GM12878 (cell line): ENCODE data around the gene CREB5. TPM values are rescaled to one million over a fixed set of nuclear protein-coding genes. Genes with fewer than 3 reads are reported as not detected.

Experiments used
- ATAC-seq: fragments of 200-7000 bp; cut with Tn5 transposase; 3 replicates; pipeline ENCODE4 v1.9.1; 2020; ENCODE audit warnings: mild to moderate bottlenecking, moderate library complexity
- BruUV-seq: library from RNA; stranded (reverse); fragments of 400-500 nt; replicated peaks from 2 replicates; lab custom pipeline; 2021; lab: Mats Ljungman, UMichigan
- CTCF ChIA-PET: fragments of 300-600 bp; sonication (Branson Sonifier 250); formaldehyde crosslinking; extraction: SDS; loops from one replicate; lab custom pipeline; 2021; ENCODE audit warnings: inconsistent platforms; lab: Yijun Ruan, JAX
- POLR2A ChIA-PET: fragments of 350-600 bp; formaldehyde crosslinking; extraction: SDS; loops from one replicate; lab custom pipeline; 2021; ENCODE audit warnings: inconsistent platforms; lab: Charles Lee
- RAD21 ChIA-PET: fragments of 300-600 bp; sonication (Branson Sonifier 250); formaldehyde crosslinking; loops from one replicate; lab custom pipeline; 2023; ENCODE audit warnings: antibody characterized with exemption; ENCODE audit not compliant: unreplicated experiment; lab: Charles Lee
- SMC1A ChIA-PET: fragments of 300-600 bp; sonication (Branson Sonifier 250); formaldehyde crosslinking; loops from one replicate; lab custom pipeline; 2023; ENCODE audit not compliant: unreplicated experiment, uncharacterized antibody; lab: Charles Lee
- DNase-seq: peaks from one replicate; pipeline ENCODE4 v3.0.0-alpha.2; 2011; ENCODE audit warnings: low read depth, low spot score
- FAIRE-seq: peaks from 3 replicates; lab custom pipeline; 2011; peaks lifted over from hg19 to GRCh38; lab: Jason Lieb, UNC
- H2AFZ ChIP-seq: 2 replicates; pipeline ENCODE4 v1.6.0; 2011; ENCODE audit warnings: low read depth, low read length, control low read depth; ENCODE audit not compliant: control insufficient read depth
- H3K27ac ChIP-seq: 2 replicates; pipeline ENCODE4 v1.5.1; 2011; ENCODE audit warnings: control low read depth; ENCODE audit not compliant: control insufficient read depth, insufficient read depth
- H3K27me3 ChIP-seq, 2 experiments: replicated peaks in 1 of 2; 2 replicates each; pipeline versions ENCODE4 v1.6.0 to v1.6.1; 2011; ENCODE audit warnings: low read length in 1 of 2; ENCODE audit not compliant: control insufficient read depth in 2 of 2, insufficient read depth in 2 of 2
- H3K36me3 ChIP-seq, 2 experiments: 2 replicates each; pipeline ENCODE4 v1.5.1; 2011; ENCODE audit warnings: low read length in 1 of 2; ENCODE audit not compliant: control insufficient read depth in 2 of 2, insufficient read depth in 2 of 2
- H3K4me1 ChIP-seq: 2 replicates; pipeline ENCODE4 v1.6.1; 2011; ENCODE audit warnings: mild to moderate bottlenecking, low read length, moderate library complexity, mixed read lengths; ENCODE audit not compliant: control insufficient read depth, insufficient read depth
- H3K4me2 ChIP-seq: 2 replicates; pipeline ENCODE4 v1.6.0; 2011; ENCODE audit warnings: control low read depth; ENCODE audit not compliant: control insufficient read depth, insufficient read depth
- H3K4me3 ChIP-seq: fragments of 200-600 bp; sonication (generic); 2 replicates; pipeline ENCODE4 v1.5.1; 2016
- H3K79me2 ChIP-seq: 2 replicates; pipeline ENCODE4 v1.6.0; 2011; ENCODE audit warnings: low read length; ENCODE audit not compliant: control insufficient read depth, insufficient read depth
- H3K9ac ChIP-seq: 2 replicates; pipeline ENCODE4 v1.8.0; 2011; ENCODE audit warnings: low read length, control low read depth, mixed read lengths; ENCODE audit not compliant: control insufficient read depth, insufficient read depth
- H3K9me3 ChIP-seq: replicated peaks from 3 replicates; pipeline ENCODE4 v1.5.1; 2011; ENCODE audit warnings: mild to moderate bottlenecking, low read length; ENCODE audit not compliant: control insufficient read depth, insufficient read depth
- H4K20me1 ChIP-seq: 2 replicates; pipeline ENCODE4 v1.6.0; 2011; ENCODE audit not compliant: control insufficient read depth, insufficient read depth
- HDAC6 ChIP-seq: fragments of 200-600 bp; sonication (generic); IDR thresholded peaks from one replicate; pipeline ENCODE4 v1.8.0; 2017; ENCODE audit warnings: antibody characterized with exemption; ENCODE audit not compliant: unreplicated experiment
- MLLT1 ChIP-seq: fragments of 450-650 bp; IDR thresholded peaks from 2 replicates; pipeline ENCODE4 v1.6.1; 2016; ENCODE audit warnings: mild to moderate bottlenecking
- NBN ChIP-seq: fragments of 450-650 bp; IDR thresholded peaks from 2 replicates; pipeline ENCODE4 v1.6.1; 2016
- SRF ChIP-seq, 2 experiments: IDR thresholded peaks; 2 replicates each; pipeline ENCODE4 v1.6.1; 2011; ENCODE audit warnings: low read depth in 2 of 2, low read length in 2 of 2, mild to moderate bottlenecking in 1 of 2, moderate library complexity in 1 of 2
- WGBS: methylation state at CpG from one replicate; pipeline ENCODE4 v1.1.6; 2016; ENCODE audit warnings: low lambda C conversion rate; ENCODE audit not compliant: insufficient replicate concordance, insufficient coverage; ENCODE audit errors: missing lambda C conversion rate; 5-methylcytosine and 5-hydroxymethylcytosine counted together
- in situ Hi-C: fragments of 300-500 bp; cut with MboI; formaldehyde crosslinking; loops from 9 replicates; pipeline ENCODE4 v1.14.3; 2018; ENCODE audit warnings: mixed read lengths
- intact Hi-C: fragments of 100-400 bp; cut with micrococcal nuclease; formaldehyde crosslinking; loops from one replicate; pipeline ENCODE4 v1.14.2; 2022; ENCODE audit not compliant: unreplicated experiment
- polyA plus RNA-seq, 11 experiments: library from polyadenylated mRNA; depleted of rRNA in 4 of 11; unstranded in 6 of 11; stranded (reverse) in 5 of 11; fragments of >200 nt; fragmentation: Nextera tagmentation in 4 of 11; fragmentation: Illumina TruSeq in 1 of 11; extraction: Ambion mirVana in 4 of 11; extraction: Trizol in 1 of 11; gene quantifications; 1 replicate in 1 of 11; 2 replicates in 10 of 11; pipeline versions ENCODE4 v1.2.1 to v1.2.3, GENCODE V29; 2011 to 2016; ENCODE audit warnings: inconsistent platforms in 2 of 11, missing spikeins in 2 of 11, low read depth in 1 of 11
- total RNA-seq, 4 experiments: library from RNA; depleted of rRNA in 3 of 4; stranded (reverse); fragments of >200 nt in 3 of 4; fragmentation: Illumina TruSeq in 1 of 4; extraction: Trizol in 1 of 4; gene quantifications; 2 replicates each; pipeline versions ENCODE4 v1.2.1 to v1.2.3, GENCODE V29; 2013 to 2021

Gene CREB5
- total and polyA plus RNA-seq, 10 of the 15 experiments (the other 5 are each of a cell fraction or from before 2014, with no cell fraction given): 12.9 to 74.1 (median 53.0) TPM

GRCh38 chr7:28607855-28608193 lies 195.5 kb downstream of the CREB5 start:
- in situ Hi-C loops: no loop called here

More at GRCh38 chr7:28607855-28608193, 195.5 kb downstream of the CREB5 start:
- Histone ChIP-seq H3K9me3 (no peaks in the 10 kb centered on the region), H3K27ac (no peak overlapping the region), H3K4me1 (no peaks in the 10 kb centered on the region; the same call in 1 of the 2 replicates), H3K4me2 (no peak overlapping the region), H2AFZ (no peak overlapping the region), H3K79me2 (no peaks in the 10 kb centered on the region; the same call in 1 of the 2 replicates), H3K9ac (no peak overlapping the region), H4K20me1 (no peaks in the 10 kb centered on the region), H3K36me3 (no peaks in the 10 kb centered on the region), H3K27me3 (no peaks in the 10 kb centered on the region; a peak in 1 of 4 replicates), H3K4me3 (no peak overlapping the region)
- WGBS: 61% methylated on average over 4 of the region's 4 CpGs
- DNase-seq: no peak
- ChIA-PET CTCF (interaction anchor here (0.6 to 1.4 kb wide), 2 partner anchors 13 to 16 kb away, joined by 3 read pairs; no protein-coding TSS in a partner anchor), RAD21 (interaction anchor here (0.6 to 1.9 kb wide), 7 partner anchors 30 to 196 kb away, joined by 3 to 9 read pairs (median 5); partner anchors contain the start of gene CREB5), SMC1A (interaction anchor here (0.6 to 2.4 kb wide), 7 partner anchors 9 to 195 kb away, joined by 3 to 16 read pairs (median 4); partner anchors contain the start of gene CREB5), POLR2A (interaction anchor here (0.6 to 3.3 kb wide), 6 partner anchors 9 to 1937 kb away, joined by 4 to 12 read pairs (median 6); no protein-coding TSS in a partner anchor)
- ATAC-seq: peak; percentile 74
- FAIRE-seq: no peak
- intact Hi-C loops: no loop called here
- BruUV-seq: no TSS peak
- TF ChIP-seq MLLT1: peak; percentile 58
- 0 out of 2 replicates have a peak, but pooled peaks have one; percentile 82 for TF ChIP-seq NBN
- no peak for TF ChIP-seq HDAC6
- TF ChIP-seq SRF (IDR thresholded peaks at IDR 0.05; ENCODE audit: low read depth in 2 of 2, low read length in 2 of 2): 0 out of 4 replicates have a peak, but pooled peaks of 1 of the 2 experiments have one; percentile 60
